Stimulated activated memory B cell treated with anti-CD40 and anti-IgM and Interleukin-4, amounts not matched to agents 10 μg/mL and 1 μg/mL and 100 μg/mL, for 72 hours (primary cell): Measurements from ENCODE around the gene CISD3.

Source experiments
- ATAC-seq: fragments of 150-1000 bp; cut with Tn5 transposase; 2 replicates; pipeline ENCODE4 v1.10.0; 2021
- H3K27ac Mint-ChIP-seq: one replicate; pipeline ENCODE4 v1.8.0; 2022; ENCODE audit warnings: mild to moderate bottlenecking, mixed read lengths
- H3K27me3 Mint-ChIP-seq: one replicate; pipeline ENCODE4 v1.8.0; 2022; ENCODE audit warnings: mixed read lengths
- H3K36me3 Mint-ChIP-seq: one replicate; pipeline ENCODE4 v1.8.0; 2022; ENCODE audit warnings: mixed read lengths
- H3K4me1 Mint-ChIP-seq: one replicate; pipeline ENCODE4 v1.8.0; 2022; ENCODE audit warnings: mixed read lengths
- H3K4me3 Mint-ChIP-seq: one replicate; pipeline ENCODE4 v1.8.0; 2022; ENCODE audit warnings: mild to moderate bottlenecking, moderate library complexity, mixed read lengths
- H3K9me3 Mint-ChIP-seq: one replicate; pipeline ENCODE4 v1.8.0; 2022; ENCODE audit warnings: mixed read lengths

CISD3 gene

GRCh38 chr17:38729886-38730525 lies at the start of gene CISD3:
TSS of gene CISD3 (plus strand) at chr17:38730341. CDS start at chr17:38730359, 18 bp downstream.
- peaks cover 81% of the 10 kb centered on the region for H3K4me1 Mint-ChIP-seq
- no peaks in the 10 kb centered on the region for H3K9me3 Mint-ChIP-seq
- H3K36me3 Mint-ChIP-seq = peaks cover 9% of the 10 kb centered on the region
- peak within 1 kb of the TSS; percentile 88 for H3K27ac Mint-ChIP-seq
- peak within 1 kb of the TSS; percentile 91 for H3K4me3 Mint-ChIP-seq
- no peaks in the 10 kb centered on the region for H3K27me3 Mint-ChIP-seq
- ATAC-seq = peak; percentile 93

- H3K4me3 Mint-ChIP-seq = no peak overlapping the region
- H3K27me3 Mint-ChIP-seq = peaks cover 11% of the 10 kb centered on the region
- H3K4me1 Mint-ChIP-seq = peaks cover 17% of the 10 kb centered on the region
- H3K36me3 Mint-ChIP-seq = no peaks in the 10 kb centered on the region
- ATAC-seq = no peak
- H3K27ac Mint-ChIP-seq = no peak overlapping the region
- no peaks in the 10 kb centered on the region for H3K9me3 Mint-ChIP-seq
Observed at GRCh38 chr17:38681096-38681495, 49.0 kb upstream of the CISD3 start.

- H3K4me1 Mint-ChIP-seq = no peaks in the 10 kb centered on the region
- no peak overlapping the region for H3K4me3 Mint-ChIP-seq
- H3K27ac Mint-ChIP-seq = no peak overlapping the region
- no peaks in the 10 kb centered on the region for H3K36me3 Mint-ChIP-seq
- ATAC-seq = no peak
- H3K27me3 Mint-ChIP-seq = peaks cover 14% of the 10 kb centered on the region
- H3K9me3 Mint-ChIP-seq = no peaks in the 10 kb centered on the region
Observed at GRCh38 chr17:38685491-38685890, 44.6 kb upstream of the CISD3 start.

GRCh38 chr17:38687286-38687685 lies 42.9 kb upstream of the CISD3 start:
- ATAC-seq = no peak
- Mint-ChIP-seq H3K4me3 (no peak overlapping the region), H3K36me3 (no peaks in the 10 kb centered on the region), H3K27me3 (peaks cover 14% of the 10 kb centered on the region), H3K4me1 (no peaks in the 10 kb centered on the region), H3K27ac (no peak overlapping the region), H3K9me3 (no peaks in the 10 kb centered on the region)

GRCh38 chr17:38690386-38690785 lies 39.8 kb upstream of the CISD3 start:
- Mint-ChIP-seq H3K27me3 (peaks cover 10% of the 10 kb centered on the region), H3K9me3 (no peaks in the 10 kb centered on the region), H3K27ac (no peak overlapping the region), H3K4me1 (no peaks in the 10 kb centered on the region), H3K4me3 (no peak overlapping the region), H3K36me3 (no peaks in the 10 kb centered on the region)
- no peak for ATAC-seq

- Mint-ChIP-seq H3K4me1 (no peaks in the 10 kb centered on the region), H3K27me3 (peaks cover 3% of the 10 kb centered on the region), H3K36me3 (no peaks in the 10 kb centered on the region), H3K27ac (peak overlapping the region; percentile 38), H3K4me3 (no peak overlapping the region), H3K9me3 (no peaks in the 10 kb centered on the region)
- ATAC-seq = no peak
Observed at GRCh38 chr17:38691154-38691553, 39.0 kb upstream of the CISD3 start.

GRCh38 chr17:38693700-38694329 lies 36.3 kb upstream of the CISD3 start:
- H3K36me3 Mint-ChIP-seq = no peaks in the 10 kb centered on the region
- no peak for ATAC-seq
- no peak overlapping the region for H3K4me3 Mint-ChIP-seq
- peaks cover 18% of the 10 kb centered on the region for H3K4me1 Mint-ChIP-seq
- H3K27me3 Mint-ChIP-seq = no peaks in the 10 kb centered on the region
- no peaks in the 10 kb centered on the region for H3K9me3 Mint-ChIP-seq
- H3K27ac Mint-ChIP-seq = no peak overlapping the region

- H3K27me3 Mint-ChIP-seq = no peaks in the 10 kb centered on the region
- H3K9me3 Mint-ChIP-seq = peaks cover 6% of the 10 kb centered on the region
- ATAC-seq = no peak
- peak overlapping the region; percentile 1 for H3K27ac Mint-ChIP-seq
- no peaks in the 10 kb centered on the region for H3K36me3 Mint-ChIP-seq
- no peak overlapping the region for H3K4me3 Mint-ChIP-seq
- peaks cover 42% of the 10 kb centered on the region for H3K4me1 Mint-ChIP-seq
Observed at GRCh38 chr17:38697061-38697820, 32.9 kb upstream of the CISD3 start.

GRCh38 chr17:38698760-38699159 lies 31.4 kb upstream of the CISD3 start:
- H3K4me1 Mint-ChIP-seq = peaks cover 52% of the 10 kb centered on the region
- no peak for ATAC-seq
- H3K27ac Mint-ChIP-seq = peak overlapping the region; percentile 9
- H3K4me3 Mint-ChIP-seq = no peak overlapping the region
- H3K27me3 Mint-ChIP-seq = no peaks in the 10 kb centered on the region
- no peaks in the 10 kb centered on the region for H3K36me3 Mint-ChIP-seq
- peaks cover 6% of the 10 kb centered on the region for H3K9me3 Mint-ChIP-seq

- peak; percentile 79 for ATAC-seq
- H3K27me3 Mint-ChIP-seq = no peaks in the 10 kb centered on the region
- H3K36me3 Mint-ChIP-seq = no peaks in the 10 kb centered on the region
- H3K9me3 Mint-ChIP-seq = peaks cover 6% of the 10 kb centered on the region
- peaks cover 67% of the 10 kb centered on the region for H3K4me1 Mint-ChIP-seq
- H3K4me3 Mint-ChIP-seq = peak overlapping the region; percentile 76
- peak overlapping the region; percentile 100 for H3K27ac Mint-ChIP-seq
Observed at GRCh38 chr17:38701504-38702165, 28.5 kb upstream of the CISD3 start.

- H3K27ac Mint-ChIP-seq = peak overlapping the region; percentile 100
- no peaks in the 10 kb centered on the region for H3K27me3 Mint-ChIP-seq
- no peaks in the 10 kb centered on the region for H3K36me3 Mint-ChIP-seq
- ATAC-seq = peak; percentile 51
- peak overlapping the region; percentile 91 for H3K4me3 Mint-ChIP-seq
- peaks cover 67% of the 10 kb centered on the region for H3K4me1 Mint-ChIP-seq
- peaks cover 6% of the 10 kb centered on the region for H3K9me3 Mint-ChIP-seq
Observed at GRCh38 chr17:38702166-38702915, 27.8 kb upstream of the CISD3 start.

- Mint-ChIP-seq H3K27ac (peak overlapping the region; percentile 100), H3K27me3 (no peaks in the 10 kb centered on the region), H3K4me1 (peaks cover 68% of the 10 kb centered on the region), H3K36me3 (peaks cover 3% of the 10 kb centered on the region), H3K4me3 (peak overlapping the region; percentile 91), H3K9me3 (peaks cover 6% of the 10 kb centered on the region)
- ATAC-seq = no peak
Observed at GRCh38 chr17:38702916-38703741, 27.0 kb upstream of the CISD3 start.

GRCh38 chr17:38703742-38704605 lies 26.2 kb upstream of the CISD3 start:
- Mint-ChIP-seq H3K9me3 (peaks cover 6% of the 10 kb centered on the region), H3K36me3 (peaks cover 6% of the 10 kb centered on the region), H3K27me3 (no peaks in the 10 kb centered on the region), H3K4me3 (peak overlapping the region; percentile 91), H3K27ac (peak overlapping the region; percentile 100), H3K4me1 (peaks cover 70% of the 10 kb centered on the region)
- ATAC-seq = peak; percentile 25
